CD4-positive, alpha-beta T cell (primary cell): ENCODE data around the gene PDF. TPM values are rescaled to one million over a fixed set of nuclear protein-coding genes. Genes with fewer than 3 reads are reported as not detected.

Experiments used
- ATAC-seq: fragments of 200-7000 bp; cut with Tn5 transposase; one replicate; pipeline ENCODE4 v1.10.0; 2022; ENCODE audit warnings: mild to moderate bottlenecking; ENCODE audit not compliant: poor library complexity
- CTCF ChIA-PET: fragments of 350-600 bp; sonication (Branson Sonifier 250); formaldehyde crosslinking; loops from one replicate; lab custom pipeline; 2021; ENCODE audit warnings: antibody characterized with exemption, inconsistent platforms; lab: Charles Lee
- POLR2A ChIA-PET: fragments of 350-600 bp; sonication (Branson Sonifier 250); formaldehyde crosslinking; loops from one replicate; lab custom pipeline; 2021; ENCODE audit warnings: antibody characterized with exemption, inconsistent platforms; lab: Charles Lee
- DNase-seq, 14 experiments: peaks; one replicate each; pipeline ENCODE4 v3.0.0-alpha.2; 2013 to 2020; ENCODE audit warnings: mixed read lengths in 2 of 14
- H3K27ac ChIP-seq, 2 donors: one replicate each; pipeline versions ENCODE4 v1.5.1 to v1.7.0; 2013; ENCODE audit warnings: low read length in 2 of 2, low read depth in 1 of 2, mild to moderate bottlenecking in 1 of 2
- H3K27me3 ChIP-seq, 2 experiments: 1 replicate in 1 of 2; 2 replicates in 1 of 2; pipeline versions ENCODE4 v1.6.1 to v1.7.0; 2013; ENCODE audit warnings: low read length in 2 of 2, control low read depth in 1 of 2, mild to moderate bottlenecking in 1 of 2, moderate library complexity in 1 of 2; ENCODE audit not compliant: insufficient read depth in 2 of 2, control insufficient read depth in 1 of 2
- H3K36me3 ChIP-seq: one replicate; pipeline ENCODE4 v1.6.1; 2013; ENCODE audit warnings: low read length, control low read depth; ENCODE audit not compliant: insufficient read depth
- H3K4me1 ChIP-seq: one replicate; pipeline ENCODE4 v1.6.1; 2013; ENCODE audit warnings: low read length, control low read depth; ENCODE audit not compliant: insufficient read depth
- H3K4me3 ChIP-seq: one replicate; pipeline ENCODE4 v1.5.1; 2013; ENCODE audit warnings: mild to moderate bottlenecking, low read length, moderate library complexity
- H3K9me3 ChIP-seq, 2 experiments: 1 replicate in 1 of 2; 2 replicates in 1 of 2; pipeline versions ENCODE4 v1.6.1 to v1.7.0; 2013; ENCODE audit warnings: low read length in 2 of 2, mild to moderate bottlenecking in 2 of 2, control low read depth in 1 of 2, moderate library complexity in 1 of 2; ENCODE audit not compliant: control insufficient read depth in 1 of 2, insufficient read depth in 1 of 2
- H3K27ac Mint-ChIP-seq: one replicate; pipeline ENCODE4 v1.8.0; 2020; ENCODE audit warnings: mixed read lengths
- H3K27me3 Mint-ChIP-seq: one replicate; pipeline ENCODE4 v1.8.0; 2021; ENCODE audit warnings: mixed read lengths
- H3K36me3 Mint-ChIP-seq: one replicate; pipeline ENCODE4 v1.8.0; 2021; ENCODE audit warnings: low read depth, mixed read lengths
- H3K4me1 Mint-ChIP-seq: one replicate; pipeline ENCODE4 v1.8.0; 2021; ENCODE audit warnings: low read depth, mixed read lengths
- H3K4me3 Mint-ChIP-seq: one replicate; pipeline ENCODE4 v1.8.0; 2020; ENCODE audit warnings: mild to moderate bottlenecking, mixed read lengths
- H3K9me3 Mint-ChIP-seq: one replicate; pipeline ENCODE4 v1.8.0; 2020; ENCODE audit warnings: mixed read lengths
- CTCF ChIP-seq: fragments of 200-600 bp; IDR thresholded peaks from one replicate; pipeline ENCODE4 v1.8.0; 2022; ENCODE audit warnings: antibody characterized with exemption, mild to moderate bottlenecking
- intact Hi-C, 2 experiments: fragments of 100-400 bp; cut with DNase I in 1 of 2; cut with micrococcal nuclease in 1 of 2; formaldehyde crosslinking; loops; one replicate each; pipeline versions ENCODE4 v1.15.1 to v1.9.0; 2023 to 2025; cut with DNase I, micrococcal nuclease
- total RNA-seq, 174 experiments: library from RNA in 2 of 174; stranded (reverse) in 2 of 174; gene quantifications; one replicate each; pipeline ENCODE4 v1.2.3 and lab custom pipeline; 2021 to 2026

PDF gene
- total RNA-seq, 2 experiments from 2014 or later, result 2.8 to 2.9 TPM

DNA sequence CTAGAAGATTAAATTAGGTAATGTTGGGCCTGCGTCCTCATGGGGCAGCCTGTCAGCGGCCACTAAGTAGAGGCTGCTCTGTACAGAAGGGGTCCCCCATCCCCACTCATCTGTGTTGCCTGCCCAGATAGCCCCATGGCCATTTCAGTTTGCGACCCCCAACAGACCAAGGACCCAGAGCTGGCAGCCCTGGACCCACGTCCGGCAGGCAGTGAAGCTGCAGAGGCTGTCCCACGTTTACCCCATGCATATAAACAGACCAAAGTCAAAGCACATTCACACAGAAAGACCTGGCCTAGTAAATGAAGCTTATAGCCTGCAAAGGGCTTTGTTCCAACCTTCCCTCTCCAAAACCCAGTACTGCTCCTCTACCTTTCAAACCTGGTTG, 4.6 kb downstream of the PDF start:
- Mint-ChIP-seq H3K9me3 (no peaks in the 10 kb centered on the region), H3K27me3 (no peaks in the 10 kb centered on the region), H3K27ac (peak overlapping the region; percentile 58), H3K36me3 (peaks cover 77% of the 10 kb centered on the region), H3K4me1 (peaks cover 36% of the 10 kb centered on the region), H3K4me3 (no peak overlapping the region)
- intact Hi-C loops, result loop anchor here in 1 of 2 experiments (1.0 kb wide), 1 partner anchor 12 kb away; no protein-coding TSS in a partner anchor
- CTCF ChIA-PET, result no interaction called here
- peaks cover 61% of the 10 kb centered on the region for H3K36me3 ChIP-seq
- no peak for DNase-seq
- POLR2A ChIA-PET, result no interaction called here
- no peaks in the 10 kb centered on the region for H3K9me3 ChIP-seq
- no peak overlapping the region for H3K4me3 ChIP-seq
- no peak for ATAC-seq
- H3K4me1 ChIP-seq, result peaks cover 43% of the 10 kb centered on the region
- TF ChIP-seq CTCF, result no peak
- no peak overlapping the region for H3K27ac ChIP-seq
- no peaks in the 10 kb centered on the region for H3K27me3 ChIP-seq

GRCh38 chr16:69324585-69325253, 5.7 kb downstream of the PDF start:
- H3K36me3 ChIP-seq, result peaks cover 72% of the 10 kb centered on the region
- H3K27ac ChIP-seq, result no peak overlapping the region
- no peak overlapping the region for H3K27ac Mint-ChIP-seq
- DNase-seq, result no peak
- CTCF ChIA-PET, result no interaction called here
- intact Hi-C loops, result loop anchor here in 1 of 2 experiments (1.0 kb wide), 1 partner anchor 11 kb away; no protein-coding TSS in a partner anchor
- no peaks in the 10 kb centered on the region for H3K27me3 ChIP-seq
- peaks cover 36% of the 10 kb centered on the region for H3K4me1 Mint-ChIP-seq
- H3K9me3 ChIP-seq, result no peaks in the 10 kb centered on the region
- H3K9me3 Mint-ChIP-seq, result no peaks in the 10 kb centered on the region
- no peak overlapping the region for H3K4me3 ChIP-seq
- no peak for TF ChIP-seq CTCF
- no peak overlapping the region for H3K4me3 Mint-ChIP-seq
- POLR2A ChIA-PET, result no interaction called here
- no peaks in the 10 kb centered on the region for H3K27me3 Mint-ChIP-seq
- H3K36me3 Mint-ChIP-seq, result peaks cover 81% of the 10 kb centered on the region
- peaks cover 40% of the 10 kb centered on the region for H3K4me1 ChIP-seq
- no peak for ATAC-seq

DNA sequence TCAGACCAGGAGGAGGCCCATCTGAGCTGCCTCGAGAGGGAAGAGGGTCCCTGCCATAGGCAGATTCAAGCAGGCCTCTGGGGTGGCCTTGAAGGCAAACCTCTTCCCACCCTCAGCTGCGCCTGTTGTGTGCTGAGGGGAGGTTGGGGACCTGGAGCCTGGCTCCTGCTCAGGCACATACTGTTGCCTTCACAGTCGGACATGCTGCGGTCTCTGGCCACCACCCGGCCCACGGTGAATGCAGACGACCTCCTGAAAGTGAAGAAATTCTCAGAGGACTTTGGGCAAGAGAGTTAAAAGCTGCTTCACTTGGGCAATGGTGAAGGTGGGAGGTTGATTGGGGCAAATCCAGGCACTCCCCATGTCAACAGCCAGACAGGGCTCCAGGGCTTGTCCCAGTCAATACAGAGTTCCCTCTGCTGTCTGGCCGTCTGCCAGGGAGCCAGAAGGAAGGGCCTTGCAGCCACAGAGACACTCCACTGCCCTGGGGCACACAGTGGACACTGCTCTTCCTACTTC, 6.3 kb downstream of the PDF start:
- peaks cover 78% of the 10 kb centered on the region for H3K36me3 ChIP-seq
- H3K27ac Mint-ChIP-seq, result no peak overlapping the region
- peaks cover 83% of the 10 kb centered on the region for H3K36me3 Mint-ChIP-seq
- H3K4me1 Mint-ChIP-seq, result peaks cover 30% of the 10 kb centered on the region
- DNase-seq (no peak), ATAC-seq (no peak)
- CTCF ChIA-PET, result no interaction called here
- H3K9me3 ChIP-seq, result no peaks in the 10 kb centered on the region
- H3K27me3 Mint-ChIP-seq, result no peaks in the 10 kb centered on the region
- no peak overlapping the region for H3K4me3 ChIP-seq
- no peaks in the 10 kb centered on the region for H3K27me3 ChIP-seq
- no peak overlapping the region for H3K4me3 Mint-ChIP-seq
- TF ChIP-seq CTCF, result no peak
- intact Hi-C loops, result no loop called here
- no peaks in the 10 kb centered on the region for H3K9me3 Mint-ChIP-seq
- peaks cover 33% of the 10 kb centered on the region for H3K4me1 ChIP-seq
- no peak overlapping the region for H3K27ac ChIP-seq
- POLR2A ChIA-PET, result no interaction called here
